ENCODE measurements around the gene NEAT1. TPM values are rescaled to one million over a fixed set of nuclear protein-coding genes. Genes with fewer than 3 reads are reported as not detected.
"Not testable (repeated sequence)": the region's sequence is repeated elsewhere in the genome, so short reads cannot be mapped to it uniquely, and the experiment has no call there.

Gene NEAT1
- total RNA-seq, 1 experiment from 2014 or later: 12.8 TPM

GRCh38 chr11:65438257-65439151 is 15.9 kb downstream of the NEAT1 start:
- H3K4me1 ChIP-seq: peaks cover 3% of the 10 kb centered on the region; the same call in 1 of the 2 replicates
- no peak overlapping the region for H3K27ac ChIP-seq
- no peaks in the 10 kb centered on the region for H3K27me3 ChIP-seq
- no peak overlapping the region for H3K4me3 ChIP-seq
- H3K36me3 ChIP-seq: peaks cover 43% of the 10 kb centered on the region
- DNase-seq: no peak
- H3K9me3 ChIP-seq (replicated peaks): no peaks in the 10 kb centered on the region

- peaks cover 37% of the 10 kb centered on the region for H3K36me3 ChIP-seq
- no peak overlapping the region for H3K27ac ChIP-seq
- no peak overlapping the region for H3K4me3 ChIP-seq
- peaks cover 3% of the 10 kb centered on the region; the same call in 1 of the 2 replicates for H3K4me1 ChIP-seq
- no peaks in the 10 kb centered on the region for H3K27me3 ChIP-seq
- H3K9me3 ChIP-seq (replicated peaks): no peaks in the 10 kb centered on the region
- no peak for DNase-seq
Observed at GRCh38 chr11:65439331-65440181, 17.0 kb downstream of the NEAT1 start.

- no peak for DNase-seq
- Histone ChIP-seq H3K27me3 (no peaks in the 10 kb centered on the region), H3K36me3 (peaks cover 34% of the 10 kb centered on the region), H3K4me1 (peaks cover 3% of the 10 kb centered on the region; the same call in 1 of the 2 replicates), H3K9me3 (replicated peaks) (no peaks in the 10 kb centered on the region), H3K27ac (no peak overlapping the region), H3K4me3 (no peak overlapping the region)
Observed at GRCh38 chr11:65440831-65441499, 18.4 kb downstream of the NEAT1 start.

DNA sequence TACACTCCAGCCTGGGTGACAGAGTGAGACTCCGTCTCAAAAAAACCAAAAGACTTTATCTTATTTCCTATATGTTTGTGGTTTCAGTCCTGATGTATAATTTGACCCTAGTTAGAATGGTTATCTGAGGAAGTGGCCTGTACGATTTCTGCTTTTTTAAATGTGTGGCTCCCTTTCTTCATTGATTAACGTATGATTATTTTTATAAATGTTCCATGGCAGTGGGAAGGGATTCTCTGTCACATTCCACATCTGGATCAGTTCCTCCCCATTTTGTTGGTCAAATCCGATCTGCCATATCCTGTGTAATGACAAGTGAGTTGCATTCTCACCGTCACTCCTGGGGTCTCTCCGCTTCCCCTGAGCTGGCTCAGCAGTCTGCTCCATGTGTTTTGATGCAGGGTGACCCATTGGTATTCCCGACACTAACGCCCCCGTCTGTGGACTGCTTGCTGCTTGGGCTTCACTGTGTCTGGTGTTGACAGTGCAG is 20.3 kb downstream of the NEAT1 start:
- H3K36me3 ChIP-seq: peaks cover 21% of the 10 kb centered on the region
- no peak overlapping the region for H3K27ac ChIP-seq
- H3K9me3 ChIP-seq (replicated peaks): no peaks in the 10 kb centered on the region
- H3K4me1 ChIP-seq: peaks cover 3% of the 10 kb centered on the region; the same call in 1 of the 2 replicates
- no peak overlapping the region for H3K4me3 ChIP-seq
- DNase-seq: no peak
- H3K27me3 ChIP-seq: no peaks in the 10 kb centered on the region

- H3K36me3 ChIP-seq: peaks cover 10% of the 10 kb centered on the region
- no peak overlapping the region for H3K27ac ChIP-seq
- no peaks in the 10 kb centered on the region for H3K27me3 ChIP-seq
- H3K9me3 ChIP-seq (replicated peaks): no peaks in the 10 kb centered on the region
- no peak for DNase-seq
- peaks cover 3% of the 10 kb centered on the region; the same call in 1 of the 2 replicates for H3K4me1 ChIP-seq
- H3K4me3 ChIP-seq: no peak overlapping the region
Observed at GRCh38 chr11:65444314-65445051, 21.9 kb downstream of the NEAT1 start.

- H3K4me3 ChIP-seq: no peak overlapping the region
- no peak for DNase-seq
- no peak overlapping the region for H3K27ac ChIP-seq
- H3K4me1 ChIP-seq: peaks cover 3% of the 10 kb centered on the region; the same call in 1 of the 2 replicates
- peaks cover 10% of the 10 kb centered on the region for H3K36me3 ChIP-seq
- H3K9me3 ChIP-seq (replicated peaks): no peaks in the 10 kb centered on the region
- no peaks in the 10 kb centered on the region for H3K27me3 ChIP-seq
Observed at GRCh38 chr11:65445101-65445603, 22.6 kb downstream of the NEAT1 start.

GRCh38 chr11:65445604-65446445 is 23.2 kb downstream of the NEAT1 start:
- DNase-seq: peak; percentile 22 to 28
- H3K27ac ChIP-seq: no peak overlapping the region
- H3K4me1 ChIP-seq: peaks cover 3% of the 10 kb centered on the region; the same call in 1 of the 2 replicates
- no peaks in the 10 kb centered on the region for H3K9me3 ChIP-seq (replicated peaks)
- no peaks in the 10 kb centered on the region for H3K27me3 ChIP-seq
- H3K36me3 ChIP-seq: peaks cover 10% of the 10 kb centered on the region
- H3K4me3 ChIP-seq: no peak overlapping the region

DNA sequence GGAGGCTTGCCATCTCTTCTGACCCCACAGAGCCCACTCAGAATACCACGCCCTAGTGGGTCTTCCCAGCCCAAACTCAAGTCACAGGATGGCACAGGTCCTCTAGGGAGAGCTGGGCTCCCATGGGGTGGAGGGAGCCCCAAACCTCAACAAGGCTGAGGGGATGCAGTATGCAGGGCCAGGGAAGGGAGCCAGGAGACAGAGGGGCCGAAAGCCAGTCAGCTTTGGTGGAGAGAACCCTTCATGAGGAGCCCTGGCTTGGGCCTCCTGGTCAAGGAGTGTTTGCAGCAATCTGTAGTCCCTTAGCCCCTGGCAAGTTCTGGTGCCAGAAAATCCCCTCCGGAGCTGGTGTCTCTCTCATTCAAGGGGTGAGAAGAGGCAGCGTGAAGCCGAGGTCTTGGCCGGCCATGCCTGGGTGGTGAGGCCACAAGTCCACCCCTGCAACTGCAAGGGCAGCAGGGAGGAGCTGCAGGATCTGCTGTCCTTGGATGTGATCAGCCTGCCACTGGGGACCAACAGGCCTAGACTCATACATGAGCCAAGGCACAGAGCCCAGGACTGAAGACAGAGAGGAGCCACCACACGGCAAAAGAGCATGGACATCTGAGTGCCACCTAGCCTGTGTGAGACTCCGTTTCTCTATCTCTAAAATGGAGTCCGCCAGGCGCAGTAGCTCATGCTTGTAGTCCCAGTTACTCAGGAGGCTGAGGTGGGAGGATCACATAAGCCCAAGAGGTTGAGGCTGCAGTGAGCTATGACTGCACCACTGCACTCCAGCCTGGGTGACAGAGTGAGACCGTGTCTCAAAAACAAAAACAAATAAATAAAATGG is 24.1 kb downstream of the NEAT1 start:
- DNase-seq: no peak
- H3K27ac ChIP-seq: no peak overlapping the region

DNA sequence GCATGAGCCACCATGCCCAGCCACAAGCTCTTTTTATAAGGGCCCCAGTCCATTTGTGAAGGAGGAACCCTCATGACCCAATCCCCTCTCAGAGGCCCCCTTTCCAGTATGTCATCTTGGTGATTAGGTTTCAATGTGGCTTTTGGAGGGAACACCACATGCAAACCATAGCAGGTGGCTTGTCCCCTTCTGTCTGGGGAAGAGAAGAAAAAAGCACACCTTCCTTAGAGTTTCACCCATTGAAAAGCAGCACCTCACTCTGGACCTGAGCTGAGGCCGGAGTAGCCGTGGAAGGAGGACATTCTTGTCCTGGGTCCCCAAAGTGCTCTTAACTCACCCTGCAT is 25.4 kb downstream of the NEAT1 start:
- no peak for DNase-seq
- Histone ChIP-seq H3K27ac (no peak overlapping the region), H3K9me3 (replicated peaks) (no peaks in the 10 kb centered on the region), H3K4me1 (peaks cover 3% of the 10 kb centered on the region; the same call in 1 of the 2 replicates), H3K36me3 (peaks cover 5% of the 10 kb centered on the region), H3K4me3 (no peak overlapping the region), H3K27me3 (no peaks in the 10 kb centered on the region)

More for the DNA sequence above, 24.1 kb downstream of the NEAT1 start:
- Histone ChIP-seq H3K36me3 (peaks cover 5% of the 10 kb centered on the region), H3K4me1 (peaks cover 3% of the 10 kb centered on the region; the same call in 1 of the 2 replicates), H3K9me3 (replicated peaks) (no peaks in the 10 kb centered on the region), H3K4me3 (no peak overlapping the region), H3K27me3 (no peaks in the 10 kb centered on the region)

DNA sequence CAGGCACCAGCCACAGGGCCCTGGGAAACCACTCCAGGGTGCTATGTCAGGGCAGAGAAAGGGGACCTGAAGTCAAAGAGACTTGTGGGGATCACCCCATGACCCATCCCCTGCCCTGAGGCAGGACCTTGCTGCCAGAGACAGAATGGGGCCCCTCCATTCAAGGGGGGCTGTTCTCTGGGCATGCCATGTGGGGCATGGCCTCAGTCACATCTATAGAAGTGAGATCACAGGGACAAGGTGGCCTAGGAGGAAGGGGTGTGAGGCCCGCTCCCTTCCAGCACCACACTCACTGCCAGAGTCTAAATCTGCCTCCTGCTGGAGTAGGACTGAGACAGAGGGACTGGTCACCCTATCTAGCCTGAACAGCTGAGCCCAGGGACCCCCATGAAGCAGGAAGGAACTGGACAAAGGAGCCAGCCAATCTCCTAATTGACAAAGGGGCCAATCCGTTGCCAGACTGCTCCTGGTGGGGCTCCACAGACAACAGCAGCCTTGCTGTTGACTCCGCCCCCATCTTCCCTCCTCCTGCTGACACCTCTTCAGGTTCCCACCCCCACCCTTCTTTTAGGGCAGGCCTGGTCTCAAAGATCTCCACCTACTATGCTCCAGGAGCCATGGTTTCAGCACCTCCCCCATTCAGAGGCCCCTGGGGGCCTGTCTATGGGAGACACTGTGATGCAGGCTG is 26.0 kb downstream of the NEAT1 start:
- Histone ChIP-seq H3K9me3 (replicated peaks) (no peaks in the 10 kb centered on the region), H3K4me3 (no peak overlapping the region), H3K27me3 (no peaks in the 10 kb centered on the region), H3K36me3 (peaks cover 5% of the 10 kb centered on the region), H3K27ac (no peak overlapping the region), H3K4me1 (no peaks in the 10 kb centered on the region)
- no peak for DNase-seq

DNA sequence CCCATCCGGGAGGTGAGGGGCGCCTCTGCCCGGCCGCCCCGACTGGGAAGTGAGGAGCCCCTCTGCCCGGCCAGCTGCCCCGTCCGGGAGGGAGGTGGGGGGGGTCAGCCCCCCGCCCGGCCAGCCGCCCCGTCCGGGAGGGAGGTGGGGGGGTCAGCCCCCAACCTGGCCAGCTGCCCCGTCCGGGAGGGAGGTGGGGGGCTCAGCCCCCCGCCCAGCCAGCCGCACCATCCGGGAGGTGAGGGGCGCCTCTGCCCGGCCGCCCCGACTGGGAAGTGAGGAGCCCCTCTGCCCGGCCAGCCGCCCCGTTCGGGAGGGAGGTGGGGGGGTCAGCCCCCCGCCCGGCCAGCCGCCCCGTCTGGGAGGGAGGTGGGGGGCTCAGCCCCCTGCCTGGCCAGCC is 28.7 kb downstream of the NEAT1 start:
- not testable (repeated sequence) for H3K27me3 ChIP-seq; H3K4me1 ChIP-seq; H3K9me3 ChIP-seq (replicated peaks); H3K4me3 ChIP-seq; DNase-seq; H3K27ac ChIP-seq; H3K36me3 ChIP-seq

DNA sequence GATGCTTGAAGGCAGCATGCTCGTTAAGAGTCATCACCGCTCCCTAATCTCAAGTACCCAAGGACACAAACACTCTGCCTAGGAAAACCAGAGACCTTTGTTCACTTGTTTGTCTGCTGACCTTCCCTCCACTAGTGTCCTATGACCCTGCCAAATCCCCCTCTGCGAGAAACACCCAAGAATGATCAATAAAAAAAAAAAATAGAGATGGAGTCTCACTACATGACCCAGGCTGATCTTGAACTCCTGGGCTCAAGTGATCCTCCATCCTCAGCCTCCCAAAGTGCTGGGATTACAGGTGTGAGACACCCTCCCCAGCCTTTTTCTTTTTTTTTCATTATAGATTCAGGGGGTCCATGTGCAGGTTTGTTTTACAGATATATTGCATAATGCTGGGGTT is 29.7 kb downstream of the NEAT1 start:
- H3K4me3 ChIP-seq; H3K27me3 ChIP-seq; H3K36me3 ChIP-seq; H3K4me1 ChIP-seq; H3K27ac ChIP-seq; DNase-seq; H3K9me3 ChIP-seq (replicated peaks): not testable (repeated sequence)

All from SJCRH30 (cell line).